Measurements from ENCODE around the gene KCNE4. TPM values are rescaled to one million over a fixed set of nuclear protein-coding genes. Genes with fewer than 3 reads are reported as not detected.

KCNE4 gene
- total RNA-seq, 1 donor from 2014 or later, result 7.3 TPM

DNA sequence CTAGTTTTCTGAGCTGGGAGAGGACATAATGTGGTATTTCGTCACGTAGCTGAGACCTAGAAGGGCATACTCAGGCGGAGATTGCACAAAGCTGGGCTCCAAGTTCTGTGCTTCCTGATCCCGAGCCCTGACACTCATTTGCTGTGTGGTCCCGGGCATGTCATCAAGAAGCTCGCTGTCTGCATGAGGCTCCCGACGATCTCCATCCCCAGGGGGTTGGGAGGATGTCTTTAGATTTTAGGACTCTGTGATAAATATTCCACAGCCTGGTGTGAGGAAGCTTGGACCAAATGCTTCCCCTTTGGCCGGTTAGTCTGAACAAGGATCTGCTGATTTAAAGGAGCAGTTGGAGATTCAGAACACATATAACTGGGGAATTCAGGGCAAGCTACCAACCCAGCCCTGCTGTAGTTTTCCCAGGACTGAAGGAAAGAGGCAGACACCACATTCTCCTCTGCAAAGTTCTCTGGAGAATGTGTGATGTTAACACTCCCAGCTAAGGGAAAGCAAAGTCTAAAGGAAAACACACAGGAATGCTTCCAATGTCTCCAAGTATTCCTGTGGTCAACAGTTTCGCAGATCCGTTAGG is 2.3 kb downstream of the KCNE4 start:
- ATAC-seq, result peak; percentile 75
- intact Hi-C loops (cut with DNase I), result no loop called here
- peak; percentile 85 for DNase-seq (ENCODE audit: low spot score)

DNA sequence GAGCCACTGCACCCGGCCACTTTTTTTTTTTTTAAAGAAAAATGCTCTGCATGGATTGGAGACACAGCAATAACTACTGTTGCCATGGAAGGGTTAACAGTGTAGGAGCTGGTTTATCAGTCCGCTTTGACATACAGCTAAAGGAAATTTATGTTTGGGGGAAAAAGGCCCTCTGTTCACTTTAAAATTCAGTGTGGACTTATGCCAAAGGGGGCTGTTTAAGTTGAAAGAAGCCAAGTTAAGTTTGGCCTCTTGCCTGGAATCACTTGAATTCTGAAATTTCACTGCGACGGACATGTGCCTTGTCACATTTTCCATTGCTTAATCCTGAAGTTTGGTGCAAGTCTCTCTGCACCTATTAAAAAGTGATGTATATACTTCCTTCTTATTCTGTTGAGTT is 3.1 kb downstream of the KCNE4 start:
- no peak for ATAC-seq
- intact Hi-C loops (cut with DNase I), result no loop called here
- DNase-seq (ENCODE audit: low spot score), result no peak

DNA sequence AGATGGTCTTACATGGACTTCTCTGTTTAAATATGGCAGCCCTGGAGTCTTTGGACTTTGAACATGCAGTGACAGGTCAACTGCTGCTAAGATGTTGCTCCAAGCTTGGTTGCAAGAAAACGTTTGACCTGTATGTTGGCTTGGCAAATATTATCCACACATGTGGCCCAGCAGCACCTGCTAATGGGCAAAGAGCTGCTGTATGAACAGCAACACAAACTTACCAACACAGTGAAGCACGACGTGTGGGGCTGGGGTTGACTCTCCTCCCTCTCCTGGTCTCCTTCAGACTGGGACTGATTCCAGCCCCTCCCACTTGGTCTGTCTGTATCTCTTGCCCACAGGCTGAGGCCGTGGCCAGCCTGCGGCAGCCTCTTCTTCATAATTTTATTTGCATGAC is 3.8 kb downstream of the KCNE4 start:
- intact Hi-C loops (cut with DNase I), result no loop called here
- ATAC-seq (no peak), DNase-seq (ENCODE audit: low spot score) (no peak)

DNA sequence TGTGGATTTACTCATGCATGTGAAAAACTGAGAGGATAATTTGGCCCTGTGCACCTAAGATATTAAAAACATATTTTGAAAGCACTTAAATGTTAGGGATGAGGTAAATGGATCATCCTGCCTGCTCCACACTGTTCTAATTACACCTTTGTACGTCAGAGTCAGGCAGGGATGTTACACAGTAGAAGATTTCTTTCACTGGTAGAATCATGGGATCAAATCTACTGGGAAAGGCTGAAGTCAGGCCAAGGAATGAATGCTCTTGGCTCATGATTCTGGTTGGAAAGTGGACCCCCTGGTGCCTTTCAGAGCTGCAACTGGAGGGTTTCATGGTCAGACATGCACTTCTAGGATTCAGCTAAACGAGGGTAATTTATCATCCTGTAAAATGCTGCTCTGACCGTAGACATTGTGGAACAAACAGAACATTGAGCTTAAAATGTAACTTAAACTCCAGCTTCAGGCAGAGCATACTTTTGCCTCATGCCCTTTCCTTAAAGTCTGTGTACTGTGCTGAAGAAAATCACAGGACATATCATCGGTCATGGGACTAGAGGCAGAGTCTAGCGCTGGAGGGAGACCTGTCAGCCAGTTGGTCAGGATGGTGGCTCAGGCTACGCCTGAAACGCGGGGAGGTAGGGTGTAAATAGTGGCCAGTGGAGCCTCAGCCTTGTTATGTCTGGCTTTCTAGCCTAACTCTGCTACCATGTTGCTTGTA is 4.9 kb downstream of the KCNE4 start:
- intact Hi-C loops (cut with DNase I), result no loop called here
- peak; percentile 75 for ATAC-seq
- DNase-seq (ENCODE audit: low spot score), result no peak

DNA sequence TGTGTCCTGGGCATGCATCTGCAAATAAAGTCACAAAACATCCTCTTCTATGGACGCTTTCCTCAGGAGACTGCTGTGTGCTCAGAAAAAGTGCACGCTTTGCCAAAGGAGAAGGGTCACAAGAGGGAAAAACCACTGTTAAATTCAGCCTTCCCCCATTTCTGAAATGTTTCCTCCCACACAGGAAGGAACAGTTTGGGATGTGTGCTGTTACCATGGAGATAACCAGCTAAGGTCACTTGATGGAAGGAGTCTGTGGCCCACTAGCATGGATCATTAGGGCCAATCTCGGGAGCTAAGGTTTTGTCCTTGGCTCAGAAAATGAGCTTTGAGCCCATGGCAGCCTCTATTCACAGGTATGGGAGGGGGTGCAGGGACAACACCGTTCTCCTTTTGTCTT is 5.6 kb downstream of the KCNE4 start:
- ATAC-seq (peak; percentile 33), DNase-seq (ENCODE audit: low spot score) (no peak)
- intact Hi-C loops (cut with DNase I), result no loop called here

DNA sequence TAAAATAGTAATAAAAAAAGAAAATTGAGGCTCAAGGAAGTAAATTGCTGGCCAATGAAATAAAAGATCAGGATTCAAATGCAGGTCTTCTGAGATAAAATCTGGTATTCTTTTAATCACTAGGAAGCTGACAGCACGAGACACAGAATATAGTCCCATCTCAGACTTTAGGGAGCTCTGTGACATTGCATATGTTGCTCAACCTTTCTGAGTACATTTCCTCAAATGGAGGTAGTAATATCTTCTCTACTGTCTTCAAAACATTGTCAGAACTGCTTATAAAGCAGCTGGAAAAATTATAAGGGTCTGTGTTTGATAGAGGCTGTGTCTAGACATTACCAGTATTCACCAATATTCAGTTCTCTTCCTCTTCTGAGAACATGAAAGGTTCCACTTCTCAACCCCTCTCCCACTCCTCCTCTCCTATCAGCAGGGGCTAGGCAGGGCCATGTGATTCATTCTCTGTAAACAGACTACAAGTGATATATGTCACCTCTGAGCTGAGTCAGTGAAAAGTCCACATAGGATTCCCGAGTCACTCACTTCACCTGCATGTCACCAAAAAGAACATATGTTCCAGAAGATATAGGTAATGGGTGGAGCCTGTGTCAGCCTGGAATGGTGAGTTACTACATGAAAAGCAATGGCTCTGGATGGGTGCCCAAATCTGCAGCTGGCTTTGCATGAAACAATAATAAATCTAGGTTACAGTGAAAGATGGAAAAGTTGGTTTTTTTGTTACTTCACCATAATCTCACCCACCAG is 7.1 kb downstream of the KCNE4 start:
- no peak for DNase-seq (ENCODE audit: low spot score)
- intact Hi-C loops (cut with DNase I), result no loop called here
- ATAC-seq, result no peak

DNA sequence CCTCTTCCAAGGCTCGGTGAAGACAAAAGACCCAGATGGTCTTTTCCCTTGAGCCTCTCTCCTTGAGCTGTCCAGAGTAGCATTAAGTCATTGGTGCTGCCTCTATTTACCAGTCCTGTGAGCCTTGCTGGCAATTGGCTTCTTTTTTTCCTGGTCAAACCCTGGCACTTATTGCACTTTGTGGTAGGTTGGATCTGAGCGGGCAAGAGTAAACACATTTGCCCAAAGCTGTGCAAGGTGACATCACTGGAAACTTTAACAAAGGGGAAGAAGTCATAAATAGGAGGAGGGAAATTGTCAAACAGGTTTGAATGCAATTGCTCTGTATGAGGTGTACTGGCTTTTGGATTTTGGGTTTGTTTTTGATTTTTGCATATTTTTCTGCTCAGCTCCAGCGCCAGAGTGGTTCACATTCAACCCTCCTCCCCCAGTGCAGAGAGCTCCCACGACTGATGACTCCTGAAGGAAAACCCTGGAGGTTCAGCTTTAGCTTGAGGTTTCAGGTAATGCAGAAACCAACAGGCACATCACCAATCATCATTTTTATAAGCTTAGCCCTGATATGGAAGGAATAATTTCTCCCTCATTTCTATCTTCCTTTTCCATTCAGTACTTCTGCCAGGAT is 8.3 kb downstream of the KCNE4 start:
- DNase-seq (ENCODE audit: low spot score) (no peak), ATAC-seq (no peak)

DNA sequence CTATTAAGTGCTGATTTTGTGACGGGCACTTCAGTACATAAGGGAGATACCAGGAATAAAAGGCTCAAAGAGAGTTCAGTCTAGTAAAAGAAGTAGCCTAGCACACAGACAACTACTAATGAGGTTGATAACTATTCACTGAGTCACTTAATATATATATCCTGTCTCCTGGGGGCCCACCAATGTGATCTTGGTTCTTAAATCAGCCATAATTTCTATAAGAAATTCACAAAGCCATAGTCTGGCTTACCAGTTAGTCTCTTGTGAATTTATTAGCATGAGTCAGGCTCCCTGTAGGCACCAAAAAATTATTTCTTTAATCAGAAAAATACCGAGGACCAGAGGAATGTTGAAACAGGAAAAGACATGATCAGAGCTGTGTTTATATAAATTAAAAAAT is 10.4 kb downstream of the KCNE4 start:
- no peak for DNase-seq (ENCODE audit: low spot score)
- intact Hi-C loops (cut with DNase I), result no loop called here
- ATAC-seq, result no peak

More for the DNA sequence above, 8.3 kb downstream of the KCNE4 start:
- intact Hi-C loops (cut with DNase I), result no loop called here

DNA sequence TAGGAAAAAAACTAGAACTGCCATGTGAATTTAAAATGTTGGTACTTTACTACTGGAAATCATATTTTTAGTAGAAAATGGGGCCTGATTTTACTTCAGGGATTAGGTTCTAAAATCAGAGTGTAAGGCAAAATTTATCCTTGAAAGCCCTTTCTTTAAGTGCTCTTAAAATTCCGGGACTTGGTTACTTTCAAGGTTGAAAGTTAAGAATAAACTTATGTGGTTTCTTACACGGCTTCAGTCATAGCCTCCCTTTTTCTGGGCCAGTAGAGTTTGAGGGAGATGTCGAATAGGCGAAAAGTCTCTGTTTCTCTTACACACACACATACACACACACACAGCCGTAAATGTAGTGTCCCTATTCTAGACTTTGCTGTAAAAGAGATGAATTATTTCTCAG is 13.1 kb downstream of the KCNE4 start:
- intact Hi-C loops (cut with DNase I), result no loop called here
- ATAC-seq (no peak), DNase-seq (ENCODE audit: low spot score) (no peak)

DNA sequence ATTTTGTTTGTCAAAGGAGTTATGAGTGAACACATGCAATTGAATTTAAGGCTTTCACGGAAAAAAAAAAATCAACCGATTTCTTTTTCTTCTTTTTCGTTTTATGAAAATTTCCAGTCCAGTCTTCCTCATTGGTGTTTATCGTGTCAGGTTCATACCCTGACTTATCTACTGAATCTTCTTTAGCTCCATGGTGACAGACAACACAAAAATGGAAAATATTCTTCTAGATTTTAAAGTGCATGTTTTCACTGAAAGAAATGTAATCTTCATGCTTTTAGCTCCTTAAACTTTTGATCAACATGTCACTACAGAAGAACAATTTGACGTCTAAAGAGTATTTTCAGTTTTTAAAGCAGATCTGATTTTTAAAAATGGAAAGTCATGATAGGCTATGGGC is 14.7 kb downstream of the KCNE4 start:
- DNase-seq (ENCODE audit: low spot score) (no peak), ATAC-seq (no peak)
- intact Hi-C loops (cut with DNase I), result no loop called here

DNA sequence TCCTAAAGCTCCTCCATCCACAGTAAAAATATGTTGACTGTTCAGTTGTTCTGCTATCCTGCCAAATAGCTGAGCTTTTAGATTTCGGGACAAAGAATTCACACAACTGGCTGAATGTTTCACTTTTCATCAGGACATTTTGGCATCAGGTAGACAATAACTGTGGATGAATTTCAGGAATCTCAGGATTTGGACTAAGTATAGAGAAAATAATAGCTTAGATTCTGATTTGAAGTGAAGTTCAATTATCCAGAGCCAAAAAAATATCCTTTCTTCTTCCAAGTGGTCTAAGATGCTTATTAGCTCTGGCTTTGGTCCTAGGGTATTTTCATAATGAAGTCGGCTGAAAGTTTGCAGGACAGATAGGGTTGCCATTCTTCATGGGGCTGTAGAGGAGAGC is 16.1 kb downstream of the KCNE4 start:
- intact Hi-C loops (cut with DNase I), result no loop called here
- ATAC-seq (peak; percentile 21), DNase-seq (ENCODE audit: low spot score) (no peak)

DNA sequence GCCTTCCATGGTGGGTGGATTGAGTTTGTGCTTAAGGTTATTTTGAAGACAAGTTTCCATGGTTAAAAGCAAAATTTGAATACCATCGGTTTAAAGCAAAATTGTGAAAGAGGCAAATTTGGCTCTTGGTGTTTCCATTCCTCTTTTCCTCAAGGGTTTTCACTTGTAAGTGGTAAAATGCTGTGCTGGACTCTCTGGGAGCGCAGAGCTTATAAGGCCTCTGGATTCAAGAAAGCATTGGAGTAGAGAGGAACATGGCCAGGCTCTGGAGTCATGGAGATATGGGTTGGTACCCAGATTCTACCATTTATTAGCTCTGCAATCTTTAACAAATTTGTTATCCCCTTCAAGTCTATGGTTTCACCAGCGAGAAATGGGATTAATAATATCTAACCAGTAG is 17.5 kb downstream of the KCNE4 start:
- intact Hi-C loops (cut with DNase I), result no loop called here
- DNase-seq (ENCODE audit: low spot score) (no peak), ATAC-seq (peak; percentile 65)

DNA sequence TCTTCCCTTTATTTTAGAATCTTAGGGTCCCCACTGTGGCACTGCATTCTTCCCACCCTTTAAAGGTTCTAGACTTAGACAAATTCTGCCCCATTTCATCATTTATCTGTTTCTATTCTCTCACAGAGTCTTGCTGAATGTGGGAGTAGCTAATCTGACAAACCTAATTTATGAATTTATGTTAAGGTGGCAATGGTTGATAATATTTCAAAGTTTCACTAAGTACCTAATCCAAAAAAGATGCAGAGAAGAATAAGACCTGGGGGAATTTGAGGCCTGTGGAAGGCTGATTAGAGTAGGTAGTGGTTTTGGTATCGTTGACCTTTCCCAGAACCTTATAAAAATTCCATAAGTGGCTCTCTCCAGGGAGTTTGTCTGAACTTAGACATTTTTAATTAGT is 18.0 kb downstream of the KCNE4 start:
- DNase-seq (ENCODE audit: low spot score) (no peak), ATAC-seq (no peak)
- intact Hi-C loops (cut with DNase I), result no loop called here

DNA sequence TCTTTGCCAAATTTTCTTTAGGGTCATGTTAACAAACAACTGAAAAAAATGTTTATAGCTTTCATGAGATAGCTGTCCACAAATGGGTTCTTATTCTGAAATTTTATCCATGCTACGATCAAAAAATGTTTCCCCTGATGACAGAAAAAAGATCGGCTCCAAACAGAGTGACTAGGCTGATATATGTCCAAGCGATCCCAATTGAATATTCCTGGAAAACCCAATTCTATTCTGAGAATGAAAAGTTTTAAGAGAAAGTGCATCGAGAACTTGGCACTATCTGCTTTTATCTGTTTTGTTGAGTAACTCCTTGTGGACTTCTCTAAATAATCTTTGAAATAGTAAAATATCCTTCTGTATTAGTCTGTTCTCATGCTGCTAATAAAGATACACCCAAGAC is 19.1 kb downstream of the KCNE4 start:
- intact Hi-C loops (cut with DNase I), result no loop called here
- DNase-seq (ENCODE audit: low spot score) (no peak), ATAC-seq (peak; percentile 66)

DNA sequence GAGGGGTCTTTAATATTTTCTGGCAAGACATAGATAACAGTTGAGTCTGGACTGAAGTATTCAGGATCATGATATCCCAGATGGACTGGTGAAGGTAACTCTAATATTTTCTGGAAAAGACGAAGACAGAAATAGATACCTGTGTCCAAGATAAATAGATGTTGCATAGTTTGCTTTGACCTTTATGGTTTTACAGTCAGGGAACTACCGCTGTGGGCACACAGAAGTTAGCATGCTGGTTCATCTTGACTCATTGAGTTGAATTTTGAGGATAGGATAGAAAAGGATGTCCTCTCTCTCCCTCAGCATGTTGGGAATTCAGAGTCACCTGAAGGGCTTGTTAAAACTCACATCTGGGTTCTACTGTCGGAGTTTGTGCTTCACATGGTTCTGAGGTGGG is 20.8 kb downstream of the KCNE4 start:
- intact Hi-C loops (cut with DNase I), result no loop called here
- ATAC-seq (no peak), DNase-seq (ENCODE audit: low spot score) (no peak)

DNA sequence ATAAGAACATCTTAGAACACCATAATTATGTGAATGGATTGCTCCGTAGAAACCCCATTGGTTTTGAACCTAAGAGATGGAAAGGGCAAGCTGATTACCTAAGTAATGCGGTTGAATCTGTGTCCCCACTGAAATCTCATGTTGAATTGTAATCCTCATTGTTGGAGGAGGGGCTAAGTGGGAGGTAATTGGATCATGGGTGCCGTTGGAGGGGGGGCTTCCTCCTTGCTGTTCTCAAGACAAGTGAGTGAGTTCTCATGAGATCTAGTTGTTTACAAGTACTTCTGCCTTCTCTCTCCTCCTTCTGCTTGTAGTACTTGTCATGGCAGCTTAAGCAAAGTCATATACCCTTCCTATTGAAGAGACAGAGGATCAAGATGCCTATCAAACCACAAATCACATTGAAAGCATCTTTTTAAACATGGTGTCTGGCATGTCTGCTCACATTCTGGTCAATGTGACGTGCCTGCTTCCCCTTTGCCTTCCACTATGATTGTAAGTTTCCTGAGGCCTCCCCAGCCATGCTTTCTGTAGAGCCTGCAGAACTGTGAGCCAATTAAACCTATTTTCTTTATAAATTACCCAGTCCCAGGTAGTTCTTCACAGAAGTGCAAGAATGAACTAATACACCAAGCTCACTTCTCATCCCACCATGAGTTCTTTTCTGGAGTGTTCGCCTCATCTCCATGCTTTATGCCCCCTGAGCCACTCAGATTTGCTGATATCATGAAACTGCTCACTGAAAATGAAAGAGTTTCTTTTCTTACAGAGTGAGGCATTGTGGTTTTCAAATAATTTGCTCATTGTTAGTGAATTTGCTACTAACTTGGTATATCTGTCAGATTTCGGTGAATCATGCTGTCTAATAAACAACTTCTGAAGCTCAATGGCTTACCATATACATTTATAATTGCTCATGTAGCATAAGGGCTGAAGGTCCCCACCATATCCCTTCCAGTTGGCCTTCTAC is 23.6 kb downstream of the KCNE4 start:
- no peak for ATAC-seq
- intact Hi-C loops (cut with DNase I), result no loop called here
- no peak for DNase-seq (ENCODE audit: low spot score)

DNA sequence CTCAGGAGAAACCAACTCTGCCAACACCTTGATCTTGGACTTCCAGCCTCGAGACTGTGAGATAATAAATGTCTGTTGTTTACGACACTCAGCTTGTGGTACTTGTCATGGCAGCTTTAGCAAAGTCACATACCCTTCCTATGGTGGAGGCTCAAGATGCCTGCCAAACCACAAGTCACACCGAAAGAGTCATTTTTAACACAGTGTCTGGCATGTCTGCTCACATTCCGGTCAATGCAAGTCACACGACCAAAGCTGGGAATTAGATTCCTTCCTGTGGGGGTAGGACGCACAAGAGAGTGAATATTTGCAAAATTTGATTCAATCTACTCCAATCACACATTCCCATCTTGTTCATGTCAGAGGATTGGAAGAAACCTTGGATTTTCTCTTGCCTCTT is 24.6 kb downstream of the KCNE4 start:
- DNase-seq (ENCODE audit: low spot score), result no peak
- intact Hi-C loops (cut with DNase I), result no loop called here
- no peak for ATAC-seq

DNA sequence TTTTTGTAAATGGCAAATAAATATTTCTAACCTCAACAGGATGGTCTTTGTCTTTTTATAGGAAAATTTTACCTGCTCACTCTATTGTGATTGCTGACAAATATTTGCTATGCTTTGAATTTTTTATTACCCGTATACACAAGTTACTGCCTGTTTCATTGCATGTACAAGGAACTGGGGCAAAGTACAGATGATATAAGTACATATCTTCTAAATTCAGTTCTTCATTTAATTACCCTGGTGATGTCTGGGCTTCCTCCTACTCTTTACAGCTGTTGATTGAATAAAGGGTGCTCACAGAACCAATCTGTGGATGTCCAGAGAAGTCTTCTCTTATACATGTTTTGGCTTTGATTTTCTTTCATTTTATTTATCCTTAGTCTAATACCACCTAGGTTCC is 26.5 kb downstream of the KCNE4 start:
- DNase-seq (ENCODE audit: low spot score), result no peak
- no peak for ATAC-seq
- intact Hi-C loops (cut with DNase I), result no loop called here

DNA sequence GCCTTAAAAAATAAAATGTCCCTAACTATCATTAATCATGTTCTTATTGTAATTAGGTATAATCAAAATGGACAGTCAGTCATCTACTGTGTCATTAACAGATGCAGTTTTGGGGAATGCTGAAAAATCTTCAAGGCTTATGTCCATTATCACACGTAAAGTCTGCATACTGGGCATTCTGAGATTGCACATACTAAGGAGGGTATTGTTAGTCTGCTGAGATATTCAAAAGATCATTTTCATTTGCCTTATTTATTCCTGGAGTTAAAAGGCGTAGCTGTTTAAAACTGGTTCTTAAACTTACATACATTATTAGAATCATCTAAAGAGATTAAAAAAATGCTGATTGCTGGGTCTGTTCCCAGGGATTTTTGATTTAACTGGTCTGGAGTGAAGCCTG is 27.4 kb downstream of the KCNE4 start:
- DNase-seq (ENCODE audit: low spot score) (no peak), ATAC-seq (no peak)
- intact Hi-C loops (cut with DNase I), result no loop called here

All from sciatic nerve (tissue), 2 donors.